Suppressor macrophage treated with lipopolysaccharide for 4 hours (primary cell): ENCODE results near the gene MRGPRX3.

Source experiments
- DNase-seq: peaks from one replicate; pipeline ENCODE4 v3.0.0-alpha.2; 2020

Gene MRGPRX3

DNA sequence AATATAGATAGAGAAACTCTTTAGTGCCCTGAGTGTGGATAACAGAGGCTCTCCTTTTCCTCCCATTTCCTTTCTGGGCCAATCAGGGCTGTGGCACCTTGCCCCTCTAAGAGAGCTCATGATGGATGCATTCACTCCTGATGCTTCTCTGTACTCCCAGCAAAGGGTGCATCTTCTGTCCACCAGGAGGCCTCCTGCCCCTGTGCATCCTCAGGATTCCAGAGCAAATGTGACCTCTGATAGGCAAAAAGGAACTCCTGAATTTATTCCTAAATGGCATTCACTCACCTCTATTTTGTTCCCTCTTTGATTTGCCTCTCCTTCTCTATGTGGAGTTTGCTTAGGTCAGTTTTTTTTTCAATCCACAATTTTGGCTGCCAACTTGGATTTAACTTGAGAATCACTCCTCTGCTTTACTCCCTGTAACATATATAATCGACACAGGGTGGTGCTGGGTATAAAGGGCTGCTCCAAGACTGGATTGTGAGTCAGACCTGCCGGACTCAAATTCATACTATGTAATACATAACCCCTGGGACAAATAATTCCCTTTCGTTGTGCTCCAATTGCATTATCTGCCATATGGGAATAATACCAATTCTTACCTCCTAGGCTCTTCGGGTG, 39.1 kb downstream of the MRGPRX3 start:
- DNase-seq = peak; percentile 22

DNA sequence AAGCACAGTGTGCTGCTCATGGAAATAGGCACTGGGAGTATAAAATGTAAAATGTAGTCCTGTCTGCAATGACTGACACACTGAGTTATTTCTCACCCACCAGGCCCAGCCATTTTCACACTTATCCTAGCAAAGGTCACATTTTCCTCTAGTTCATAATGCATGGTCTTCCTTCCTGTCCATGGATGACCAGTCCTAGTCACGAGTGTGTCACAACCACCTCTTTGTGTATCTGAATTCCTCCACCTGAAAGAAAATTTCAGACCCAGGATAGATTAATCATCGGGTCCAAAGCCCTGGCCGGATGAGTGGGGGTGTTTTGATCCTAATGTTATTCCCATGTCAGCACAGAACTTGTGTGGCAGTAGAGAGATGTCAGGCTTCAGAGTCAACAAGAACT, 40.3 kb downstream of the MRGPRX3 start, which contains the start of gene MRGPRX4:
MRGPRX4 (plus strand) TSS at position 172 of the 400 bp plus-strand sequence. CDS start 420 bp downstream, outside the sequence.
- DNase-seq = no peak

DNA sequence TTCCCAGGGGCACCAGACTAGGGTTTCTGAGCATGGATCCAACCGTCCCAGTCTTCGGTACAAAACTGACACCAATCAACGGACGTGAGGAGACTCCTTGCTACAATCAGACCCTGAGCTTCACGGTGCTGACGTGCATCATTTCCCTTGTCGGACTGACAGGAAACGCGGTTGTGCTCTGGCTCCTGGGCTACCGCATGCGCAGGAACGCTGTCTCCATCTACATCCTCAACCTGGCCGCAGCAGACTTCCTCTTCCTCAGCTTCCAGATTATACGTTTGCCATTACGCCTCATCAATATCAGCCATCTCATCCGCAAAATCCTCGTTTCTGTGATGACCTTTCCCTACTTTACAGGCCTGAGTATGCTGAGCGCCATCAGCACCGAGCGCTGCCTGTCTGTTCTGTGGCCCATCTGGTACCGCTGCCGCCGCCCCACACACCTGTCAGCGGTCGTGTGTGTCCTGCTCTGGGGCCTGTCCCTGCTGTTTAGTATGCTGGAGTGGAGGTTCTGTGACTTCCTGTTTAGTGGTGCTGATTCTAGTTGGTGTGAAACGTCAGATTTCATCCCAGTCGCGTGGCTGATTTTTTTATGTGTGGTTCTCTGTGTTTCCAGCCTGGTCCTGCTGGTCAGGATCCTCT, 41.0 kb downstream of the MRGPRX3 start:
- DNase-seq = no peak
